ENCODE results near the gene NTM. TPM values are rescaled to one million over a fixed set of nuclear protein-coding genes. Genes with fewer than 3 reads are reported as not detected.

The NTM gene
- total RNA-seq, 1 experiment from 2014 or later = not detected

GRCh38 chr11:131759140-131759539 is 388.7 kb downstream of the NTM start:
- no peak overlapping the region for H3K9ac ChIP-seq (ENCODE audit: low read length)
- no peaks in the 10 kb centered on the region for H3K79me2 ChIP-seq (ENCODE audit: insufficient read depth, low read length)
- no TSS peak for BruUV-seq (replicated peaks)
- no peak overlapping the region for H3K4me2 ChIP-seq (ENCODE audit: low read length)
- DNase-seq (ENCODE audit: low read depth, low spot score) (no peak), ATAC-seq (no peak)
- no peaks in the 10 kb centered on the region for H3K27me3 ChIP-seq (ENCODE audit: insufficient read depth, low read length)
- no peaks in the 10 kb centered on the region for H3K9me2 ChIP-seq (ENCODE audit: insufficient read depth)
- no peaks in the 10 kb centered on the region for H3K36me3 ChIP-seq (ENCODE audit: control insufficient read depth in 1 of 2, insufficient read depth in 2 of 2, low read length in 2 of 2)
- intact Hi-C loops (cut with micrococcal nuclease) = no loop called here
- H3K4me3 ChIP-seq (replicated peaks in 1 of 2; ENCODE audit: low read depth in 1 of 2, low read length in 2 of 2) = no peak overlapping the region
- H3K27ac ChIP-seq (ENCODE audit: low read depth, low read length) = no peak overlapping the region
- ChIA-PET POLR2A (no interaction called here), RAD21 (ENCODE audit: low non-redundant PET in 1 of 2, low total read pairs in 2 of 2, uncharacterized antibody in 2 of 2, unreplicated experiment in 2 of 2) (no interaction called here), CTCF (no interaction called here)
- H2AFZ ChIP-seq (ENCODE audit: low read depth, low read length, poor library complexity, severe bottlenecking) = no peak overlapping the region
- H3K4me1 ChIP-seq (ENCODE audit: control insufficient read depth in 1 of 2, insufficient read depth in 2 of 2, low read length in 2 of 2) = no peaks in the 10 kb centered on the region
- H4K20me1 ChIP-seq (ENCODE audit: insufficient read depth) = no peaks in the 10 kb centered on the region
- TF ChIP-seq ZNF274 (IDR thresholded peaks at IDR 0.05; ENCODE audit: low read depth, low read length) (no peak), ZBTB33 (IDR thresholded peaks at IDR 0.05; ENCODE audit: extremely low read depth, insufficient replicate concordance, low read length) (no peak), POLR2AphosphoS5 (IDR thresholded peaks at IDR 0.05; ENCODE audit: low read depth, low read length) (no peak), SRF (IDR thresholded peaks at IDR 0.05; ENCODE audit: low read depth) (no peak), ZFX (IDR thresholded peaks at IDR 0.05) (no peak), REST (IDR thresholded peaks at IDR 0.05; ENCODE audit: low read depth) (no peak), TCF7L2 (IDR thresholded peaks at IDR 0.05; ENCODE audit: borderline replicate concordance, extremely low read depth, insufficient read depth, insufficient read length) (no peak), YY1 (IDR thresholded peaks at IDR 0.05; ENCODE audit: extremely low read depth, insufficient replicate concordance, low read depth, low read length) (no peak)
- peaks cover 3 to 4% of the 10 kb centered on the region in 2 experiments; a peak in 2 of 4 replicates for H3K9me3 ChIP-seq (ENCODE audit: control insufficient read depth in 1 of 2, insufficient read depth in 1 of 2, low read depth in 1 of 2, low read length in 2 of 2)

Data from HCT116 (cell line).